Endothelial cell of umbilical vein (primary cell): ENCODE measurements around the gene DOCK1. TPM values are rescaled to one million over a fixed set of nuclear protein-coding genes. Genes with fewer than 3 reads are reported as not detected.

ENCODE experiments used
- BruUV-seq: library from RNA; stranded (reverse); fragments of 400-500 nt; replicated peaks from 2 replicates; lab custom pipeline; 2021; lab: Mats Ljungman, UMichigan
- CTCF ChIA-PET: fragments of 300-600, 350-600 bp; sonication (Branson Sonifier 250); formaldehyde crosslinking; loops from one replicate; lab custom pipeline; 2021; ENCODE audit warnings: antibody characterized with exemption, inconsistent platforms; lab: Charles Lee
- POLR2A ChIA-PET: fragments of 300-600, 350-600 bp; sonication (Branson Sonifier 250); formaldehyde crosslinking; loops from one replicate; lab custom pipeline; 2021; ENCODE audit warnings: antibody characterized with exemption, inconsistent platforms; lab: Charles Lee
- DNase-seq: peaks from one replicate; pipeline ENCODE4 v3.0.0-alpha.2; 2011; ENCODE audit warnings: low read depth, low spot score
- FAIRE-seq: peaks from 2 replicates; lab custom pipeline; 2011; peaks lifted over from hg19 to GRCh38; lab: Jason Lieb, UNC
- H2AFZ ChIP-seq: 2 replicates; pipeline ENCODE4 v1.6.0; 2012; ENCODE audit warnings: low read depth, low read length, control low read depth, inconsistent platforms
- H3K27ac ChIP-seq: 2 replicates; pipeline ENCODE4 v1.5.1; 2011; ENCODE audit warnings: low read depth, mild to moderate bottlenecking, control low read depth, low read length, moderate library complexity; ENCODE audit not compliant: insufficient read depth
- H3K27me3 ChIP-seq, 2 experiments: 2 replicates each; pipeline versions ENCODE4 v1.6.0 to v1.6.1; 2011; ENCODE audit warnings: low read length in 2 of 2, mixed read lengths in 1 of 2; ENCODE audit not compliant: control insufficient read depth in 2 of 2, insufficient read depth in 2 of 2
- H3K36me3 ChIP-seq, 2 experiments: 2 replicates in 1 of 2; 3 replicates in 1 of 2; pipeline ENCODE4 v1.5.1; 2011; ENCODE audit warnings: low read length in 2 of 2, mild to moderate bottlenecking in 1 of 2, moderate library complexity in 1 of 2; ENCODE audit not compliant: control insufficient read depth in 2 of 2, insufficient read depth in 2 of 2; ENCODE audit errors: extremely low read depth in 1 of 2
- H3K4me1 ChIP-seq: 3 replicates; pipeline ENCODE4 v1.5.1; 2011; ENCODE audit warnings: mild to moderate bottlenecking, low read length; ENCODE audit not compliant: control insufficient read depth, insufficient read depth; ENCODE audit errors: extremely low read depth
- H3K4me2 ChIP-seq: 2 replicates; pipeline ENCODE4 v1.6.1; 2011; ENCODE audit warnings: low read length, control low read depth, mixed read lengths; ENCODE audit not compliant: insufficient read depth
- H3K4me3 ChIP-seq, 3 experiments: fragments of 200-600 bp in 1 of 3; sonication (generic), shearing (Covaris generic) in 1 of 3; replicated peaks in 1 of 3; 2 replicates each; pipeline ENCODE4 v1.5.1; 2011 to 2016; ENCODE audit warnings: control low read depth in 3 of 3, low read length in 3 of 3, mild to moderate bottlenecking in 2 of 3, inconsistent platforms in 1 of 3, low read depth in 1 of 3, moderate library complexity in 1 of 3; ENCODE audit not compliant: insufficient read depth in 1 of 3
- H3K79me2 ChIP-seq: 2 replicates; pipeline ENCODE4 v1.6.0; 2012; ENCODE audit warnings: low read length, inconsistent platforms; ENCODE audit not compliant: control insufficient read depth, insufficient read depth
- H3K9ac ChIP-seq: replicated peaks from 2 replicates; pipeline ENCODE3; 2011; ENCODE audit warnings: low read length, control low read depth; ENCODE audit not compliant: insufficient read depth; ENCODE audit errors: extremely low read depth
- H3K9me1 ChIP-seq: replicated peaks from 3 replicates; pipeline ENCODE4 v1.6.0; 2011; ENCODE audit warnings: mild to moderate bottlenecking, low read length; ENCODE audit not compliant: control insufficient read depth, insufficient read depth; ENCODE audit errors: extremely low read depth
- H3K9me3 ChIP-seq: replicated peaks from 2 replicates; pipeline ENCODE4 v1.5.1; 2012; ENCODE audit warnings: low read length, inconsistent platforms; ENCODE audit not compliant: control insufficient read depth, insufficient read depth
- H4K20me1 ChIP-seq: replicated peaks from 2 replicates; pipeline ENCODE3; 2011; ENCODE audit warnings: mild to moderate bottlenecking, low read length; ENCODE audit not compliant: control insufficient read depth, insufficient read depth; ENCODE audit errors: extremely low read depth
- CTCF ChIP-seq, 2 donors: IDR thresholded peaks; 1 replicate in 1 of 2; 2 replicates in 1 of 2; pipeline ENCODE4 v1.5.1; 2011; ENCODE audit warnings: low read length in 2 of 2, mild to moderate bottlenecking in 2 of 2, moderate library complexity in 2 of 2, control low read depth in 1 of 2, inconsistent platforms in 1 of 2, low read depth in 1 of 2; ENCODE audit not compliant: insufficient read depth in 1 of 2; ENCODE audit errors: extremely low read depth in 1 of 2
- EZH2 ChIP-seq: IDR thresholded peaks from 2 replicates; pipeline ENCODE4 v1.6.1; 2012; ENCODE audit warnings: borderline replicate concordance, low read depth, mild to moderate bottlenecking, moderate library complexity, low read length, inconsistent platforms; ENCODE audit not compliant: severe bottlenecking
- FOS ChIP-seq: IDR thresholded peaks from 2 replicates; pipeline ENCODE4 v1.6.1; 2011; ENCODE audit warnings: mild to moderate bottlenecking, low read length, moderate library complexity, borderline replicate concordance; ENCODE audit not compliant: insufficient read depth
- GATA2 ChIP-seq: IDR thresholded peaks from 2 replicates; pipeline ENCODE4 v1.7.0; 2011; ENCODE audit warnings: low read depth, mild to moderate bottlenecking, moderate library complexity, mixed read lengths, low read length; ENCODE audit not compliant: insufficient read length, insufficient read depth
- JUN ChIP-seq: IDR thresholded peaks from 2 replicates; pipeline ENCODE4 v1.6.1; 2011; ENCODE audit warnings: borderline replicate concordance, low read depth; ENCODE audit not compliant: insufficient read length, insufficient read depth
- MYC ChIP-seq: IDR thresholded peaks from one replicate; pipeline ENCODE4 v1.6.1; 2011; ENCODE audit warnings: mild to moderate bottlenecking, low read depth, low read length
- POLR2A ChIP-seq: IDR thresholded peaks from 2 replicates; pipeline ENCODE4 v1.6.1; 2012; ENCODE audit warnings: low read depth, mild to moderate bottlenecking, control low read depth, low read length
- POLR2AphosphoS5 ChIP-seq: IDR thresholded peaks from 2 replicates; pipeline ENCODE4 v1.6.1; 2012; ENCODE audit warnings: low read depth, mild to moderate bottlenecking, control low read depth, low read length, moderate library complexity; ENCODE audit not compliant: insufficient read depth
- dilution Hi-C: fragments of 300-500 bp; cut with MboI; formaldehyde crosslinking; loops from one replicate; pipeline ENCODE4 v1.15.0; 2019; ENCODE audit warnings: low sequenced_read_pairs; ENCODE audit not compliant: extremely low pct_ligation_motif_present
- intact Hi-C: fragments of 100-400 bp; cut with micrococcal nuclease; formaldehyde crosslinking; loops from one replicate; pipeline ENCODE4 v1.10.0; 2022
- polyA plus RNA-seq, 4 experiments: library from polyadenylated mRNA; depleted of rRNA in 3 of 4; stranded (reverse) in 3 of 4; unstranded in 1 of 4; fragments of >200 nt; gene quantifications; 2 replicates each; pipeline versions ENCODE4 v1.2.1 to v1.2.3, GENCODE V29; 2011 to 2012; ENCODE audit warnings: missing spikeins in 1 of 4
- total RNA-seq: library from RNA; stranded (reverse); gene quantifications from 2 replicates; pipeline ENCODE4 v1.2.3, GENCODE V29; 2021
- TF ChIP-seq, protein P1 (sequence below): IDR thresholded peaks from 2 replicates; pipeline ENCODE4 v1.6.1; 2011; ENCODE audit not compliant: insufficient read depth, insufficient read length

The DOCK1 gene
- total and polyA plus RNA-seq, 2 donors (not counting 3 experiments of a cell fraction or from before 2014, with no cell fraction given): 22.5 to 83.1 TPM

DNA sequence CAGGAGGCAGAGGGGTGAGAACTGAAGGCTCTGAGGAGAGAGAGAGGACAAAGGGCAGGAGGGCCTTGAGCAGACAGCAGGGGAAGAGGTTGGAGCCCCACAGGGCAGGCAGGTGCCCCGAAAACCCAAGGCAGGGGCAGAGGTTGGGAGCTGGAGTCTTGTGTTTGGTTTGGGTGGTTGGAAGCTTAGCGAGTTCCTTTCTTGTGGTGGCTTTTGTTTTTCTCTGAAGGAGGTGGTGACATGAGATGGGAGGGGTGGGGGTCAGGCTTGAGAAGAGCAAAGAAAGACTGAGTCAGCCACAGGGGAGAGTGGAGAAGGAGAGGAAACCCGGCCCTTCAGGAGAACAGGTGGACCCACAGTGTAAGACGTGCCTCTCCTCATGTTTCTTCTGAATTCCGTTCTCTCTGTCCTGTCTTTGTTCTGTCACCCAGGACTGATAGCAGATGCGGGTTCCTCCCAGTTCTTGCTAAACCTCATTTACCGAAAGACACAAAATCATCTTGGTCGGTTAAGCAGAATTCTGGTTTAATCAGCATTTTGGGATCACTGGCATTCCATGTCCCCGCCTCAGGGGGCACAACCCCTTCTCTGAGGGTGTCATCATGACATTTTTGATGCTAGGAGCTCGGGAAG is 195.9 kb downstream of the DOCK1 start:
- intact Hi-C loops (no loop called here), dilution Hi-C loops (no loop called here)
- FAIRE-seq (no peak), DNase-seq (no peak)
- Histone ChIP-seq H3K27me3 (no peaks in the 10 kb centered on the region), H4K20me1 (no peaks in the 10 kb centered on the region), H3K4me2 (no peak overlapping the region), H2AFZ (no peak overlapping the region), H3K79me2 (no peaks in the 10 kb centered on the region), H3K4me3 (no peak overlapping the region), H3K27ac (no peak overlapping the region), H3K4me1 (no peaks in the 10 kb centered on the region), H3K36me3 (peaks cover 0 to 3% of the 10 kb centered on the region in 2 experiments), H3K9me3 (no peaks in the 10 kb centered on the region), H3K9me1 (no peaks in the 10 kb centered on the region), H3K9ac (no peak overlapping the region)
- CTCF ChIA-PET: no interaction called here
- POLR2A ChIA-PET: no interaction called here
- no TSS peak for BruUV-seq
- TF ChIP-seq, protein P1, sequence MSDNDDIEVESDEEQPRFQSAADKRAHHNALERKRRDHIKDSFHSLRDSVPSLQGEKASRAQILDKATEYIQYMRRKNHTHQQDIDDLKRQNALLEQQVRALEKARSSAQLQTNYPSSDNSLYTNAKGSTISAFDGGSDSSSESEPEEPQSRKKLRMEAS: no peak
- TF ChIP-seq CTCF (IDR thresholded peaks at IDR 0.05; ENCODE audit: extremely low read depth in 1 of 2, insufficient read depth in 1 of 2, low read depth in 1 of 2, low read length in 2 of 2) (no peak), JUN (no peak), MYC (no peak), POLR2AphosphoS5 (no peak), GATA2 (no peak), EZH2 (no peak), FOS (no peak), POLR2A (no peak)
